Uterus (tissue), 2 donors: Measurements from ENCODE around the gene HSPA12B.

ENCODE experiments used
- POLR2A ChIP-seq, 2 donors: fragments of 450-650 bp; IDR thresholded peaks; one replicate each; pipeline ENCODE4 v1.6.1; 2016; ENCODE audit warnings: antibody characterized with exemption in 2 of 2, mild to moderate bottlenecking in 1 of 2, moderate library complexity in 1 of 2
- TF ChIP-seq, protein P1 (sequence below), 4 experiments: fragments of 200-600 bp in 2 of 4; fragments of 450-650 bp in 2 of 4; sonication (generic) in 2 of 4; IDR thresholded peaks; one replicate each; pipeline ENCODE4 v1.5.1; 2016 to 2019; ENCODE audit warnings: antibody characterized with exemption in 4 of 4, mild to moderate bottlenecking in 2 of 4, moderate library complexity in 1 of 4

DNA sequence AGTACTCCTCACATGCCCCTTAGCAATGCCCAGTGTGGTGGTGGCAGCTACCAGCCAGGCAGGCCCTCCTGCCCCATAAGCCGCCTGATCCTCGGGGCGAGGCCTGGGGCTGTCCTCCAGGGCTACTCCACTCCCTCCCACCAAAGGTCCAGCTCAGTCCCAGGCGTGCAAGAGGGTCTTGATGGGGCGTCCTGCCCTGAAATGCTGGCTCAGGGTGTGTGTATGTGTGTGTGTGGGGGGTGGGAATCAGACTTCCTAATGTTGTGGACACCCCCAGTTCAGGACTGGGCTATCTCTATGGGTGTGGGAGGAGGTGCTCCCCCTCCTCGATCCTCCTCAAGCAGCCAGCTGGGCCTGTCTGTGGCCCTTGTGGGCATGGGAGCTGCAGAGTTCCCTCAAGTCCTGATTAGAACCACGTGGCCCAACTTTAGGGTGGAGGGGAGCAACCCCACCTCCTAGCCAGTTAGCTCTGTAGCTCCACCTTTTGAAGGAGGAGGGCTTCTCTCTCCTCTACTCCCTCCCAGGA is 7.5 kb downstream of the HSPA12B start:
- no peak for TF ChIP-seq POLR2A (IDR thresholded peaks at IDR 0.05)
- TF ChIP-seq, protein P1, sequence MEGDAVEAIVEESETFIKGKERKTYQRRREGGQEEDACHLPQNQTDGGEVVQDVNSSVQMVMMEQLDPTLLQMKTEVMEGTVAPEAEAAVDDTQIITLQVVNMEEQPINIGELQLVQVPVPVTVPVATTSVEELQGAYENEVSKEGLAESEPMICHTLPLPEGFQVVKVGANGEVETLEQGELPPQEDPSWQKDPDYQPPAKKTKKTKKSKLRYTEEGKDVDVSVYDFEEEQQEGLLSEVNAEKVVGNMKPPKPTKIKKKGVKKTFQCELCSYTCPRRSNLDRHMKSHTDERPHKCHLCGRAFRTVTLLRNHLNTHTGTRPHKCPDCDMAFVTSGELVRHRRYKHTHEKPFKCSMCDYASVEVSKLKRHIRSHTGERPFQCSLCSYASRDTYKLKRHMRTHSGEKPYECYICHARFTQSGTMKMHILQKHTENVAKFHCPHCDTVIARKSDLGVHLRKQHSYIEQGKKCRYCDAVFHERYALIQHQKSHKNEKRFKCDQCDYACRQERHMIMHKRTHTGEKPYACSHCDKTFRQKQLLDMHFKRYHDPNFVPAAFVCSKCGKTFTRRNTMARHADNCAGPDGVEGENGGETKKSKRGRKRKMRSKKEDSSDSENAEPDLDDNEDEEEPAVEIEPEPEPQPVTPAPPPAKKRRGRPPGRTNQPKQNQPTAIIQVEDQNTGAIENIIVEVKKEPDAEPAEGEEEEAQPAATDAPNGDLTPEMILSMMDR (IDR thresholded peaks at IDR 0.05): no peak
